ENCODE measurements around the gene VGLL4. TPM values are rescaled to one million over a fixed set of nuclear protein-coding genes. Genes with fewer than 3 reads are reported as not detected.

Gene VGLL4
- total RNA-seq, 1 experiment from 2014 or later, result 41.2 TPM

GRCh38 chr3:11653298-11654055 is 9.8 kb upstream of the VGLL4 start:
- Histone ChIP-seq H3K4me1 (ENCODE audit: insufficient read depth, low read length, poor library complexity, severe bottlenecking) (no peaks in the 10 kb centered on the region), H3K27me3 (replicated peaks; ENCODE audit: insufficient read depth, low read depth, low read length, poor library complexity) (no peaks in the 10 kb centered on the region), H3K4me3 (ENCODE audit: low read depth, low read length, poor library complexity, severe bottlenecking) (no peak overlapping the region), H3K27ac (ENCODE audit: low read depth, low read length, poor library complexity, severe bottlenecking) (no peak overlapping the region), H3K36me3 (ENCODE audit: insufficient read depth, low read length, poor library complexity, severe bottlenecking) (no peaks in the 10 kb centered on the region), H3K9me3 (ENCODE audit: low read depth, low read length, poor library complexity, severe bottlenecking) (no peaks in the 10 kb centered on the region)
- intact Hi-C loops (cut with micrococcal nuclease; ENCODE audit: unreplicated experiment), result loop anchor here (2.0 to 10.0 kb wide), 4 partner anchors 181 to 709 kb away; no protein-coding TSS in a partner anchor
- no TSS peak for BruUV-seq (replicated peaks)
- TF ChIP-seq EZH2 (IDR thresholded peaks at IDR 0.05; ENCODE audit: borderline replicate concordance, low read depth, low read length, poor library complexity, severe bottlenecking), result no peak
- peak; percentile 13; the same call in 1 of the 2 replicates for TF ChIP-seq CTCF (conservative IDR thresholded peaks at IDR 0.05; ENCODE audit: low read depth, low read length)
- ChIA-PET CTCF (no interaction called here), POLR2A (ENCODE audit: low non-redundant PET) (no interaction called here)
- DNase-seq (ENCODE audit: low spot score), result no peak

- ChIA-PET POLR2A (ENCODE audit: low non-redundant PET) (no interaction called here), CTCF (interaction anchor here (0.5 to 1.5 kb wide), 5 partner anchors 18 to 706 kb away, joined by 3 to 10 read pairs (median 4); no protein-coding TSS in a partner anchor)
- H3K36me3 ChIP-seq (ENCODE audit: insufficient read depth, low read length, poor library complexity, severe bottlenecking), result no peaks in the 10 kb centered on the region
- H3K4me1 ChIP-seq (ENCODE audit: insufficient read depth, low read length, poor library complexity, severe bottlenecking), result no peaks in the 10 kb centered on the region
- no peak for TF ChIP-seq EZH2 (IDR thresholded peaks at IDR 0.05; ENCODE audit: borderline replicate concordance, low read depth, low read length, poor library complexity, severe bottlenecking)
- TF ChIP-seq CTCF (conservative IDR thresholded peaks at IDR 0.05; ENCODE audit: low read depth, low read length), result peak; percentile 60
- intact Hi-C loops (cut with micrococcal nuclease; ENCODE audit: unreplicated experiment), result loop anchor here (1.0 to 10.0 kb wide), 5 partner anchors 183 to 707 kb away; no protein-coding TSS in a partner anchor
- BruUV-seq (replicated peaks), result no TSS peak
- DNase-seq (ENCODE audit: low spot score), result peak; percentile 62
- no peak overlapping the region for H3K4me3 ChIP-seq (ENCODE audit: low read depth, low read length, poor library complexity, severe bottlenecking)
- H3K27me3 ChIP-seq (replicated peaks; ENCODE audit: insufficient read depth, low read depth, low read length, poor library complexity), result no peaks in the 10 kb centered on the region
- H3K9me3 ChIP-seq (ENCODE audit: low read depth, low read length, poor library complexity, severe bottlenecking), result no peaks in the 10 kb centered on the region
- no peak overlapping the region for H3K27ac ChIP-seq (ENCODE audit: low read depth, low read length, poor library complexity, severe bottlenecking)
These were observed 8.2 kb upstream of the VGLL4 start for GRCh38 chr3:11651900-11652299.

DNA sequence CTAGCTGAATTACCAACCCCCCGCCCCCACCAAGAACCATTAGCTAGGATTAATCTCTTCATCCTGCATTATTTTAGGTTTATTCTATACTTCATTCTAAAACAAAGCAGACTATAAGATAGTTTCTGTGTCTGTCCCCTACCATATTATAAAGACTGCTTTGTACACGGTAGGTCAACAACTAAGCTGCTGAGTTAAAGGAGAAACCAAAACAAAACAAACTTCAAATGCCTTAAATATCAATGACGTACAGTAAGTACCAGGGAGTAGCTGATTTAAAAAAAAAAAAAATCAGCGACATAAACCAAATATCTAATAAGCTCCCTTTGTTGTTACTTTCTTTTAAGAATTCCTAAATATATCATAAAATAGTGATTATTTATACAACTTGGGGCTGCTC is 7.8 kb upstream of the VGLL4 start:
- BruUV-seq (replicated peaks), result no TSS peak
- DNase-seq (ENCODE audit: low spot score), result no peak
- no peaks in the 10 kb centered on the region for H3K36me3 ChIP-seq (ENCODE audit: insufficient read depth, low read length, poor library complexity, severe bottlenecking)
- intact Hi-C loops (cut with micrococcal nuclease; ENCODE audit: unreplicated experiment), result loop anchor here (5.0 to 10.0 kb wide), 3 partner anchors 183 to 707 kb away; no protein-coding TSS in a partner anchor
- TF ChIP-seq EZH2 (IDR thresholded peaks at IDR 0.05; ENCODE audit: borderline replicate concordance, low read depth, low read length, poor library complexity, severe bottlenecking) (no peak), CTCF (conservative IDR thresholded peaks at IDR 0.05; ENCODE audit: low read depth, low read length) (no peak)
- POLR2A ChIA-PET (ENCODE audit: low non-redundant PET), result no interaction called here
- no peaks in the 10 kb centered on the region for H3K27me3 ChIP-seq (replicated peaks; ENCODE audit: insufficient read depth, low read depth, low read length, poor library complexity)
- H3K27ac ChIP-seq (ENCODE audit: low read depth, low read length, poor library complexity, severe bottlenecking), result no peak overlapping the region
- CTCF ChIA-PET, result interaction anchor here (0.5 to 1.5 kb wide), 6 partner anchors 18 to 706 kb away, joined by 3 to 10 read pairs (median 4); no protein-coding TSS in a partner anchor
- H3K4me1 ChIP-seq (ENCODE audit: insufficient read depth, low read length, poor library complexity, severe bottlenecking), result no peaks in the 10 kb centered on the region
- H3K9me3 ChIP-seq (ENCODE audit: low read depth, low read length, poor library complexity, severe bottlenecking), result no peaks in the 10 kb centered on the region
- H3K4me3 ChIP-seq (ENCODE audit: low read depth, low read length, poor library complexity, severe bottlenecking), result no peak overlapping the region
